SK-N-SH treated with all-trans-retinoic acid at 6 μM for 48 hours (cell line): ENCODE results near the gene CPSF3.

Experiments used
- ATAC-seq: fragments of 200-7000 bp; cut with Tn5 transposase; 3 replicates; pipeline ENCODE4 v1.9.1; 2020; ENCODE audit warnings: mild to moderate bottlenecking, moderate library complexity
- ARNTL ChIP-seq: fragments of 450-650 bp; formaldehyde crosslinking; IDR thresholded peaks from 2 replicates; pipeline ENCODE4 v1.5.0; 2020; ENCODE audit warnings: low read depth, mild to moderate bottlenecking, moderate library complexity, borderline replicate concordance
- BACH2 ChIP-seq: fragments of 250-450 bp; sonication (Bioruptor Pico); IDR thresholded peaks from 2 replicates; pipeline ENCODE4 v1.9.0; 2021; ENCODE audit warnings: mild to moderate bottlenecking, borderline replicate concordance
- CSDC2 ChIP-seq: fragments of 250-450 bp; sonication (Bioruptor Pico); IDR thresholded peaks from 2 replicates; pipeline ENCODE4 v1.5.0; 2020; ENCODE audit warnings: mild to moderate bottlenecking, moderate library complexity
- CSRNP3 ChIP-seq: fragments of 250-450 bp; sonication (Bioruptor Pico); IDR thresholded peaks from 2 replicates; pipeline ENCODE4 v1.5.1; 2021; ENCODE audit warnings: mild to moderate bottlenecking, moderate library complexity
- ESRRG ChIP-seq: fragments of 250-450 bp; sonication (Bioruptor Pico); IDR thresholded peaks from 2 replicates; pipeline ENCODE4 v1.6.1; 2021; ENCODE audit warnings: mild to moderate bottlenecking
- GLIS3 ChIP-seq: fragments of 250-450 bp; sonication (Bioruptor Pico); IDR thresholded peaks from 2 replicates; pipeline ENCODE4 v1.5.0; 2020; ENCODE audit warnings: mild to moderate bottlenecking, moderate library complexity
- ISL1 ChIP-seq: fragments of 250-450 bp; sonication (Bioruptor Pico); IDR thresholded peaks from 2 replicates; pipeline ENCODE4 v2.1.2; 2022; ENCODE audit warnings: mild to moderate bottlenecking, moderate library complexity
- OSR1 ChIP-seq: fragments of 250-450 bp; sonication (Bioruptor Pico); IDR thresholded peaks from 2 replicates; pipeline ENCODE4 v1.8.0; 2022; ENCODE audit warnings: moderate library complexity, mild to moderate bottlenecking, inconsistent platforms
- PATZ1 ChIP-seq: fragments of 250-450 bp; sonication (Bioruptor Pico); IDR thresholded peaks from 2 replicates; pipeline ENCODE4 v1.8.0; 2020; ENCODE audit warnings: mild to moderate bottlenecking, moderate library complexity, borderline replicate concordance
- PPARA ChIP-seq: fragments of 250-450 bp; sonication (Bioruptor Pico); IDR thresholded peaks from 2 replicates; pipeline ENCODE4 v1.5.0; 2020; ENCODE audit warnings: mild to moderate bottlenecking, borderline replicate concordance
- RARB ChIP-seq: fragments of 250-450 bp; sonication (Bioruptor Pico); IDR thresholded peaks from 2 replicates; pipeline ENCODE4 v1.8.0; 2021; ENCODE audit warnings: mild to moderate bottlenecking, moderate library complexity
- SNAI2 ChIP-seq: fragments of 250-450 bp; sonication (Bioruptor Pico); IDR thresholded peaks from 2 replicates; pipeline ENCODE4 v1.5.0; 2020; ENCODE audit warnings: mild to moderate bottlenecking, moderate library complexity
- TCF4 ChIP-seq: fragments of 250-450 bp; sonication (Bioruptor Pico); IDR thresholded peaks from 2 replicates; pipeline ENCODE4 v1.8.0; 2021; ENCODE audit warnings: mild to moderate bottlenecking, moderate library complexity, borderline replicate concordance
- TOX ChIP-seq: fragments of 250-450 bp; sonication (Bioruptor Pico); IDR thresholded peaks from 2 replicates; pipeline ENCODE4 v1.8.0; 2021; ENCODE audit warnings: mild to moderate bottlenecking, moderate library complexity, borderline replicate concordance
- ZC3H10 ChIP-seq: fragments of 250-450 bp; sonication (Bioruptor Pico); IDR thresholded peaks from 2 replicates; pipeline ENCODE4 v1.5.1; 2021; ENCODE audit warnings: mild to moderate bottlenecking, moderate library complexity
- ZFP3 ChIP-seq: fragments of 250-450 bp; sonication (Bioruptor Pico); IDR thresholded peaks from 2 replicates; pipeline ENCODE4 v1.5.0; 2020; ENCODE audit warnings: mild to moderate bottlenecking, moderate library complexity
- ZFP30 ChIP-seq: fragments of 450-650 bp; formaldehyde crosslinking; IDR thresholded peaks from 2 replicates; pipeline ENCODE4 v1.5.0; 2022; ENCODE audit warnings: mild to moderate bottlenecking, moderate library complexity
- ZNF565 ChIP-seq: fragments of 450-650 bp; formaldehyde crosslinking; conservative IDR thresholded peaks from 2 replicates; pipeline ENCODE4 v1.5.0; 2020; ENCODE audit warnings: low read depth, mild to moderate bottlenecking, moderate library complexity
- ZNF70 ChIP-seq: fragments of 450-650 bp; formaldehyde crosslinking; IDR thresholded peaks from 2 replicates; pipeline ENCODE4 v1.5.0; 2020; ENCODE audit warnings: mild to moderate bottlenecking, moderate library complexity
- ZNF8 ChIP-seq: fragments of 450-650 bp; formaldehyde crosslinking; IDR thresholded peaks from 2 replicates; pipeline ENCODE4 v1.5.0; 2020; ENCODE audit warnings: mild to moderate bottlenecking, moderate library complexity
- TF ChIP-seq, protein P1 (sequence below): fragments of 250-450 bp; sonication (Bioruptor Pico); IDR thresholded peaks from 2 replicates; pipeline ENCODE4 v1.5.1; 2020; ENCODE audit warnings: low read depth, mild to moderate bottlenecking, moderate library complexity
- TF ChIP-seq, protein P2 (sequence below): fragments of 250-450 bp; sonication (Bioruptor Pico); IDR thresholded peaks from 2 replicates; pipeline ENCODE4 v1.5.0; 2020; ENCODE audit warnings: mild to moderate bottlenecking, moderate library complexity

The CPSF3 gene

DNA sequence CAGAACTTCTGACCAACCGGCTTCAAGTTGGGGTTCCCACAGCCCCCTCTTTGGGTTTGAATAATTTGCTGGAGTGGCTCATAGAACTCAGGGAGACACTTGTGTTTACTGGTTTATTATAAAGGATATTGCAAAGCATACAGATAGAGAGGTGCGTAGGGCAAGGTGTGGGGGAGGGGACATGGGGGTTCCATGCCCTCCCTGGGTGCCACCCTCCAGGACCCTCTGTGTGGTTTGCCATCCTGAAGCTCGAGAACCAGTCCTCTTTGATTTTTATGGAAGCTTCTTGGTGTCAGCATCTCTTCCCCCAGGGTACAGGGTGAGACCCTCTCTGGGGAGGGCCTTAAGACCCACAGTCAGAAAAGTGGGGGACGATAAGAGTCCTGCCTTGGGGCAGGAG lies 38.9 kb upstream of the CPSF3 start:
- ATAC-seq, result no peak
- TF ChIP-seq PATZ1, result no peak
- TF ChIP-seq TCF4 (CRISPR knock-in tag), result no peak
- no peak for TF ChIP-seq ZNF70 (CRISPR knock-in tag)
- TF ChIP-seq ZFP30 (CRISPR knock-in tag), result no peak
- TF ChIP-seq ZNF565, result no peak
- TF ChIP-seq, protein P1, sequence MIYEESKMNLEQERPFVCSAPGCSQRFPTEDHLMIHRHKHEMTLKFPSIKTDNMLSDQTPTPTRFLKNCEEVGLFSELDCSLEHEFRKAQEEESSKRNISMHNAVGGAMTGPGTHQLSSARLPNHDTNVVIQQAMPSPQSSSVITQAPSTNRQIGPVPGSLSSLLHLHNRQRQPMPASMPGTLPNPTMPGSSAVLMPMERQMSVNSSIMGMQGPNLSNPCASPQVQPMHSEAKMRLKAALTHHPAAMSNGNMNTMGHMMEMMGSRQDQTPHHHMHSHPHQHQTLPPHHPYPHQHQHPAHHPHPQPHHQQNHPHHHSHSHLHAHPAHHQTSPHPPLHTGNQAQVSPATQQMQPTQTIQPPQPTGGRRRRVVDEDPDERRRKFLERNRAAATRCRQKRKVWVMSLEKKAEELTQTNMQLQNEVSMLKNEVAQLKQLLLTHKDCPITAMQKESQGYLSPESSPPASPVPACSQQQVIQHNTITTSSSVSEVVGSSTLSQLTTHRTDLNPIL (CRISPR knock-in tag), result no peak
- TF ChIP-seq SNAI2 (CRISPR knock-in tag), result no peak
- no peak for TF ChIP-seq ZNF8
- no peak for TF ChIP-seq BACH2 (CRISPR knock-in tag)
- TF ChIP-seq ZFP3, result no peak
- no peak for TF ChIP-seq CSDC2 (CRISPR knock-in tag)
- no peak for TF ChIP-seq CSRNP3 (CRISPR knock-in tag)
- TF ChIP-seq GLIS3 (CRISPR knock-in tag), result no peak
- TF ChIP-seq, protein P2, sequence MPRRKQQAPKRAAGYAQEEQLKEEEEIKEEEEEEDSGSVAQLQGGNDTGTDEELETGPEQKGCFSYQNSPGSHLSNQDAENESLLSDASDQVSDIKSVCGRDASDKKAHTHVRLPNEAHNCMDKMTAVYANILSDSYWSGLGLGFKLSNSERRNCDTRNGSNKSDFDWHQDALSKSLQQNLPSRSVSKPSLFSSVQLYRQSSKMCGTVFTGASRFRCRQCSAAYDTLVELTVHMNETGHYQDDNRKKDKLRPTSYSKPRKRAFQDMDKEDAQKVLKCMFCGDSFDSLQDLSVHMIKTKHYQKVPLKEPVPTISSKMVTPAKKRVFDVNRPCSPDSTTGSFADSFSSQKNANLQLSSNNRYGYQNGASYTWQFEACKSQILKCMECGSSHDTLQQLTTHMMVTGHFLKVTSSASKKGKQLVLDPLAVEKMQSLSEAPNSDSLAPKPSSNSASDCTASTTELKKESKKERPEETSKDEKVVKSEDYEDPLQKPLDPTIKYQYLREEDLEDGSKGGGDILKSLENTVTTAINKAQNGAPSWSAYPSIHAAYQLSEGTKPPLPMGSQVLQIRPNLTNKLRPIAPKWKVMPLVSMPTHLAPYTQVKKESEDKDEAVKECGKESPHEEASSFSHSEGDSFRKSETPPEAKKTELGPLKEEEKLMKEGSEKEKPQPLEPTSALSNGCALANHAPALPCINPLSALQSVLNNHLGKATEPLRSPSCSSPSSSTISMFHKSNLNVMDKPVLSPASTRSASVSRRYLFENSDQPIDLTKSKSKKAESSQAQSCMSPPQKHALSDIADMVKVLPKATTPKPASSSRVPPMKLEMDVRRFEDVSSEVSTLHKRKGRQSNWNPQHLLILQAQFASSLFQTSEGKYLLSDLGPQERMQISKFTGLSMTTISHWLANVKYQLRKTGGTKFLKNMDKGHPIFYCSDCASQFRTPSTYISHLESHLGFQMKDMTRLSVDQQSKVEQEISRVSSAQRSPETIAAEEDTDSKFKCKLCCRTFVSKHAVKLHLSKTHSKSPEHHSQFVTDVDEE (CRISPR knock-in tag), result no peak

DNA sequence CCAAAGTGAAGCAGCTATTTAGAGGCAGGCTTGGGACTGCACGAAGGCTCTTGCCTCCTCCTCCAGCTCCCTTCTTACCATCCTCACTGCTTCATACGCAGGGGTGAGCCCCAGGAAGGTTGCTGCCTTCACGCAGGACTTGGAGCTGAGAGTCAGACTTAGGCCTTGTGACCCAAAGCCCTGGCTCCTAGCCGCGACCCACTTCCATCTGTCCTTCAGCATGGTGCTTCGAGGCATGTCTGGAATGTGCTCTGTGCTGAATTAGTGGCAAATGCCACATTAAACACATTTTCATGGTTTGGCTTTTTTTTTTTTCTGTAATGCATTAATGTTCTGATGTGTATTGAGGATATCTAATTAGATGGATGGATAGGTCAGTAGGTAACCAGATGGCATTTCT lies 37.6 kb upstream of the CPSF3 start:
- ATAC-seq, result no peak
- no peak for TF ChIP-seq SNAI2 (CRISPR knock-in tag)
- no peak for TF ChIP-seq BACH2 (CRISPR knock-in tag)
- peak; percentile 71; the same call in 1 of the 2 replicates for TF ChIP-seq ISL1 (CRISPR knock-in tag)
- TF ChIP-seq, all 23 proteins: peak for 1

- TF ChIP-seq OSR1 (CRISPR knock-in tag), result no peak
- TF ChIP-seq ISL1 (CRISPR knock-in tag), result no peak
- TF ChIP-seq ZNF8, result no peak
- TF ChIP-seq ZC3H10 (CRISPR knock-in tag), result no peak
- TF ChIP-seq CSDC2 (CRISPR knock-in tag), result no peak
- TF ChIP-seq RARB, result no peak
- no peak for TF ChIP-seq PPARA (CRISPR knock-in tag)
- no peak for TF ChIP-seq BACH2 (CRISPR knock-in tag)
- TF ChIP-seq ZNF70 (CRISPR knock-in tag), result no peak
- no peak for TF ChIP-seq SNAI2 (CRISPR knock-in tag)
- no peak for TF ChIP-seq ARNTL (CRISPR knock-in tag)
These were observed 35.2 kb upstream of the CPSF3 start for GRCh38 chr2:9388199-9388681.

DNA sequence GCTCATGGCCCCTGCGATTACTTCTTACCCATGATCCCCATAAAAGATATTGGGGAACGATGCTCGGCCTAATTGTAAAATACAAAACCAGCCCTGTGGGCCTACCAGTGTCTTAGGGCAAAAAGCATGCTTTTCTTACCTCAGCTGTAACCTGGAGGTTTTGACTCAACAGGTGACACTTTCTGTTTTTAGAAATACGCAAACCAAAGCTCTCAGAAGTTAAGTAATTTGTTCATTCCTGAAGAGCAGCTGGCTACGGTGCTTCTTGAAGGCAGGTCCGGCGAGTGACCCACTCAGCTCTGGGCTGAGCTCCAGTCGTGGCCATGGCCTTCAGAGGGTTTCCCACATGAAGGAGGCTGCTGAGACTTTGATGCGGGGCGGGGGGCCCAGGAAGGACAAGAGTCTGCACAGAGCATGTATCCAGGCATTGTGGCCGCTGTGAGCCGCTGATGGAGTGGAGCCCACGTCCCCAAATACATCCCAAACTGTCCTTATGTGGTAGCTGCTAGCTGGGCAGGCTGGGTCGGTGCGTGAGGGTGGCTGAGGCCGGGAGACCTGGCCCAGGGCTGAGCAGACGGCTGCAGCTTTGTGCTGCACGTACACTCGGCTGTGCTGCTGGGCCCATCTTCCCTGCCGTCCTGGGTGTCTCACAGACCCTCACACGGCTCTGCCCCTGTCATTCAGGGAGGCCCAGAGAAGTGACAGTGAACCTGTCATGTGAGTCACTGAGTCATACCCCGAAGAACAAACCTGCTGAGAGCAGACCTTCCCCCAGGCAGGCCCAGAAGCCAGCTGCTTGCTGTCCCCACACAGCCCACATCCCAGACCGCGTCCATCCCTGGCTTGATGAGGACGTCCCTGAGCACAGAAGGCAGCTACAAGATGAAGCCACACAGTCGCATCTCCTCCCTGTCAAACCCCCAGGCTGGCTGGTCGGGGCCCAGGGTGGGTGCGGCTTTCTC lies 34.2 kb upstream of the CPSF3 start:
- ATAC-seq, result no peak
- TF ChIP-seq ZFP3 (no peak), TOX (no peak), ISL1 (CRISPR knock-in tag) (no peak), CSRNP3 (CRISPR knock-in tag) (no peak), TCF4 (CRISPR knock-in tag) (no peak), ARNTL (CRISPR knock-in tag) (no peak), ZNF70 (CRISPR knock-in tag) (no peak), BACH2 (CRISPR knock-in tag) (no peak), ESRRG (CRISPR knock-in tag) (no peak), SNAI2 (CRISPR knock-in tag) (no peak), ZNF565 (no peak), ZNF8 (no peak), ZFP30 (CRISPR knock-in tag) (no peak), GLIS3 (CRISPR knock-in tag) (no peak)
- TF ChIP-seq, protein P2 (CRISPR knock-in tag), result no peak

More at GRCh38 chr2:9388199-9388681, 35.2 kb upstream of the CPSF3 start:
- no peak for ATAC-seq
